Mucosa of descending colon (tissue), 3 donors: ENCODE data around the gene TAC4. TPM values are rescaled to one million over a fixed set of nuclear protein-coding genes. Genes with fewer than 3 reads are reported as not detected.

Source experiments
- ATAC-seq: fragments of 200-7000 bp; cut with Tn5 transposase; one replicate; pipeline ENCODE4 v1.9.1; 2020; ENCODE audit warnings: mild to moderate bottlenecking, moderate library complexity
- DNase-seq, 3 donors: peaks; one replicate each; pipeline ENCODE4 v3.0.0-alpha.2; 2020
- H3K36me3 ChIP-seq: fragments of 200-600 bp; one replicate; pipeline ENCODE4 v1.8.0; 2021; ENCODE audit warnings: low read depth, mild to moderate bottlenecking
- H3K4me1 ChIP-seq: fragments of 200-600 bp; one replicate; pipeline ENCODE4 v1.8.0; 2021; ENCODE audit warnings: low read depth, mild to moderate bottlenecking
- H3K4me3 ChIP-seq: fragments of 200-600 bp; one replicate; pipeline ENCODE4 v1.8.0; 2021; ENCODE audit warnings: mild to moderate bottlenecking
- H3K9me3 ChIP-seq: fragments of 200-600 bp; one replicate; pipeline ENCODE4 v1.8.0; 2021; ENCODE audit warnings: mild to moderate bottlenecking
- CTCF ChIP-seq: fragments of 200-600 bp; IDR thresholded peaks from one replicate; pipeline ENCODE4 v1.8.0; 2022; ENCODE audit warnings: antibody characterized with exemption, mild to moderate bottlenecking
- intact Hi-C, 2 donors: fragments of 100-400 bp; cut with DNase I in 1 of 2; cut with micrococcal nuclease in 1 of 2; formaldehyde crosslinking; loops; one replicate each; pipeline versions ENCODE4 v1.11.0 to v1.11.1; 2022; cut with DNase I, micrococcal nuclease
- total RNA-seq, 3 donors: library from RNA; stranded (reverse); fragmentation: NEBNext Ultra II Directional in 2 of 3; extraction: Animal tissue kit (Norgen Biotek cat#: 25700) in 2 of 3; gene quantifications; one replicate each; pipeline versions ENCODE4 v1.2.1 to v1.2.4, GENCODE V29; 2021 to 2023
- donor health status: DM: no; HTN: no; CAD: no; lungs with moderate emphysema.
- donor health status: DM: no; HTN: no; CAD: no.
- donor health status: DM: no; HTN: yes; CAD: no.

Gene TAC4
- total RNA-seq, 3 donors from 2014 or later: not detected

GRCh38 chr17:49825645-49826044 lies 22.2 kb downstream of the TAC4 start:
- intact Hi-C loops: no loop called here
- H3K36me3 ChIP-seq: peaks cover 8% of the 10 kb centered on the region
- H3K4me3 ChIP-seq: no peak overlapping the region
- ATAC-seq (no peak), DNase-seq (no peak)
- no peaks in the 10 kb centered on the region for H3K9me3 ChIP-seq
- no peak for TF ChIP-seq CTCF
- peaks cover 15% of the 10 kb centered on the region for H3K4me1 ChIP-seq

- Histone ChIP-seq H3K36me3 (peaks cover 8% of the 10 kb centered on the region), H3K4me3 (no peak overlapping the region), H3K9me3 (no peaks in the 10 kb centered on the region), H3K4me1 (peaks cover 15% of the 10 kb centered on the region)
- no peak for DNase-seq
- no peak for ATAC-seq
- TF ChIP-seq CTCF: no peak
- intact Hi-C loops: no loop called here
Observed at GRCh38 chr17:49823614-49824013, 24.3 kb downstream of the TAC4 start.

- peak in 1 of 3 donors; percentile 53 for DNase-seq
- peak; percentile 82 for ATAC-seq
- H3K4me1 ChIP-seq: peaks cover 15% of the 10 kb centered on the region
Observed at GRCh38 chr17:49822829-49823228, 25.0 kb downstream of the TAC4 start.

GRCh38 chr17:49821916-49822315 lies 26.0 kb downstream of the TAC4 start:
- DNase-seq: no peak
- intact Hi-C loops: no loop called here
- Histone ChIP-seq H3K9me3 (no peaks in the 10 kb centered on the region), H3K4me3 (no peak overlapping the region), H3K4me1 (peaks cover 15% of the 10 kb centered on the region), H3K36me3 (peaks cover 8% of the 10 kb centered on the region)
- no peak for ATAC-seq
- no peak for TF ChIP-seq CTCF

More at GRCh38 chr17:49822829-49823228, 25.0 kb downstream of the TAC4 start:
- no peaks in the 10 kb centered on the region for H3K9me3 ChIP-seq
- H3K36me3 ChIP-seq: peaks cover 8% of the 10 kb centered on the region
- no peak for TF ChIP-seq CTCF
- H3K4me3 ChIP-seq: no peak overlapping the region
- intact Hi-C loops: no loop called here

- intact Hi-C loops: no loop called here
- peaks cover 15% of the 10 kb centered on the region for H3K4me1 ChIP-seq
- no peak overlapping the region for H3K4me3 ChIP-seq
- ATAC-seq (no peak), DNase-seq (no peak)
- no peaks in the 10 kb centered on the region for H3K9me3 ChIP-seq
- H3K36me3 ChIP-seq: peaks cover 8% of the 10 kb centered on the region
- no peak for TF ChIP-seq CTCF
Observed at GRCh38 chr17:49821466-49821865, 26.4 kb downstream of the TAC4 start.

- intact Hi-C loops: no loop called here
- ATAC-seq: no peak
- H3K36me3 ChIP-seq: peaks cover 8% of the 10 kb centered on the region
- no peak overlapping the region for H3K4me3 ChIP-seq
- H3K4me1 ChIP-seq: peaks cover 15% of the 10 kb centered on the region
- no peak for DNase-seq
- TF ChIP-seq CTCF: no peak
- no peaks in the 10 kb centered on the region for H3K9me3 ChIP-seq
Observed at GRCh38 chr17:49820773-49821172, 27.1 kb downstream of the TAC4 start.
